ENCODE measurements around the gene ALDH1B1. TPM values are rescaled to one million over a fixed set of nuclear protein-coding genes. Genes with fewer than 3 reads are reported as not detected.
A peak's percentile ranks its signal among the peaks of the same experiment; 100 is the strongest.

The ALDH1B1 gene
- total and polyA plus RNA-seq, 9 donors = 15.7 to 24.1 (median 21.1) TPM

- Histone ChIP-seq H3K4me1 (ENCODE audit: control insufficient read depth, insufficient read depth, low read length) (no peaks in the 10 kb centered on the region), H3K9me3 (replicated peaks; ENCODE audit: control insufficient read depth, low read depth, low read length) (no peaks in the 10 kb centered on the region), H3K4me3 (ENCODE audit: low read length) (no peak overlapping the region), H3K36me3 (ENCODE audit: control insufficient read depth, insufficient read depth, low read length) (no peaks in the 10 kb centered on the region), H3K27ac (ENCODE audit: low read length) (no peak overlapping the region), H3K27me3 (ENCODE audit: control insufficient read depth, insufficient read depth, low read length) (peaks cover 3% of the 10 kb centered on the region)
- 85% methylated on average over 8 of the region's 11 CpGs for WGBS (ENCODE audit: insufficient coverage)
- DNase-seq = peak; percentile 42
Measured at GRCh38 chr9:38437193-38437823, 44.8 kb downstream of the ALDH1B1 start.

GRCh38 chr9:38439291-38439915 is 46.9 kb downstream of the ALDH1B1 start:
- Histone ChIP-seq H3K4me3 (ENCODE audit: low read length) (no peak overlapping the region), H3K9me3 (replicated peaks; ENCODE audit: control insufficient read depth, low read depth, low read length) (no peaks in the 10 kb centered on the region), H3K27me3 (ENCODE audit: control insufficient read depth, insufficient read depth, low read length) (peaks cover 3% of the 10 kb centered on the region), H3K4me1 (ENCODE audit: control insufficient read depth, insufficient read depth, low read length) (no peaks in the 10 kb centered on the region), H3K36me3 (ENCODE audit: control insufficient read depth, insufficient read depth, low read length) (no peaks in the 10 kb centered on the region), H3K27ac (ENCODE audit: low read length) (no peak overlapping the region)
- no peak for DNase-seq
- 67% methylated on average over 2 of the region's 3 CpGs for WGBS (ENCODE audit: insufficient coverage)

GRCh38 chr9:38439916-38440301 is 47.4 kb downstream of the ALDH1B1 start:
- no peak overlapping the region for H3K4me3 ChIP-seq (ENCODE audit: low read length)
- no peaks in the 10 kb centered on the region for H3K36me3 ChIP-seq (ENCODE audit: control insufficient read depth, insufficient read depth, low read length)
- peaks cover 3% of the 10 kb centered on the region for H3K27me3 ChIP-seq (ENCODE audit: control insufficient read depth, insufficient read depth, low read length)
- no peak for DNase-seq
- WGBS (ENCODE audit: insufficient coverage) = no CpG with 5 or more reads among the region's 1 CpG
- H3K4me1 ChIP-seq (ENCODE audit: control insufficient read depth, insufficient read depth, low read length) = no peaks in the 10 kb centered on the region
- no peak overlapping the region for H3K27ac ChIP-seq (ENCODE audit: low read length)
- no peaks in the 10 kb centered on the region for H3K9me3 ChIP-seq (replicated peaks; ENCODE audit: control insufficient read depth, low read depth, low read length)

- H3K36me3 ChIP-seq (ENCODE audit: control insufficient read depth, insufficient read depth, low read length) = no peaks in the 10 kb centered on the region
- no peaks in the 10 kb centered on the region for H3K9me3 ChIP-seq (replicated peaks; ENCODE audit: control insufficient read depth, low read depth, low read length)
- no CpG with 5 or more reads among the region's 3 CpGs for WGBS (ENCODE audit: insufficient coverage)
- DNase-seq = peak; percentile 34
- no peaks in the 10 kb centered on the region for H3K4me1 ChIP-seq (ENCODE audit: control insufficient read depth, insufficient read depth, low read length)
- no peak overlapping the region for H3K27ac ChIP-seq (ENCODE audit: low read length)
- peaks cover 3% of the 10 kb centered on the region for H3K27me3 ChIP-seq (ENCODE audit: control insufficient read depth, insufficient read depth, low read length)
- H3K4me3 ChIP-seq (ENCODE audit: low read length) = no peak overlapping the region
Measured at GRCh38 chr9:38440516-38440915, 48.0 kb downstream of the ALDH1B1 start.

- no peaks in the 10 kb centered on the region for H3K9me3 ChIP-seq (replicated peaks; ENCODE audit: control insufficient read depth, low read depth, low read length)
- no peak overlapping the region for H3K4me3 ChIP-seq (ENCODE audit: low read length)
- H3K27ac ChIP-seq (ENCODE audit: low read length) = no peak overlapping the region
- DNase-seq = no peak
- peaks cover 5% of the 10 kb centered on the region for H3K27me3 ChIP-seq (ENCODE audit: control insufficient read depth, insufficient read depth, low read length)
- H3K36me3 ChIP-seq (ENCODE audit: control insufficient read depth, insufficient read depth, low read length) = no peaks in the 10 kb centered on the region
- WGBS (ENCODE audit: insufficient coverage) = 85% methylated on average over 5 of the region's 8 CpGs
- H3K4me1 ChIP-seq (ENCODE audit: control insufficient read depth, insufficient read depth, low read length) = no peaks in the 10 kb centered on the region
Measured at GRCh38 chr9:38441347-38442085, 49.0 kb downstream of the ALDH1B1 start.

GRCh38 chr9:38442473-38443096 is 50.1 kb downstream of the ALDH1B1 start:
- Histone ChIP-seq H3K4me1 (ENCODE audit: control insufficient read depth, insufficient read depth, low read length) (no peaks in the 10 kb centered on the region), H3K36me3 (ENCODE audit: control insufficient read depth, insufficient read depth, low read length) (no peaks in the 10 kb centered on the region), H3K4me3 (ENCODE audit: low read length) (no peak overlapping the region), H3K27ac (ENCODE audit: low read length) (no peak overlapping the region), H3K9me3 (replicated peaks; ENCODE audit: control insufficient read depth, low read depth, low read length) (no peaks in the 10 kb centered on the region), H3K27me3 (ENCODE audit: control insufficient read depth, insufficient read depth, low read length) (peaks cover 5% of the 10 kb centered on the region)
- no peak for DNase-seq
- WGBS (ENCODE audit: insufficient coverage) = 67% methylated on average over 3 of the region's 8 CpGs

- no peak overlapping the region for H3K27ac ChIP-seq (ENCODE audit: low read length)
- H3K36me3 ChIP-seq (ENCODE audit: control insufficient read depth, insufficient read depth, low read length) = no peaks in the 10 kb centered on the region
- WGBS (ENCODE audit: insufficient coverage) = 58% methylated on average over 3 of the region's 7 CpGs
- H3K4me1 ChIP-seq (ENCODE audit: control insufficient read depth, insufficient read depth, low read length) = no peaks in the 10 kb centered on the region
- H3K9me3 ChIP-seq (replicated peaks; ENCODE audit: control insufficient read depth, low read depth, low read length) = no peaks in the 10 kb centered on the region
- H3K4me3 ChIP-seq (ENCODE audit: low read length) = no peak overlapping the region
- no peak for DNase-seq
- peaks cover 5% of the 10 kb centered on the region for H3K27me3 ChIP-seq (ENCODE audit: control insufficient read depth, insufficient read depth, low read length)
Measured at GRCh38 chr9:38443181-38443580, 50.7 kb downstream of the ALDH1B1 start.

- Histone ChIP-seq H3K9me3 (replicated peaks; ENCODE audit: control insufficient read depth, low read depth, low read length) (no peaks in the 10 kb centered on the region), H3K27me3 (ENCODE audit: control insufficient read depth, insufficient read depth, low read length) (peaks cover 5% of the 10 kb centered on the region)
Measured at GRCh38 chr9:38443597-38443996, 51.1 kb downstream of the ALDH1B1 start.

GRCh38 chr9:38445154-38446043 is 52.9 kb downstream of the ALDH1B1 start:
- Histone ChIP-seq H3K27me3 (ENCODE audit: control insufficient read depth, insufficient read depth, low read length) (peaks cover 2% of the 10 kb centered on the region), H3K36me3 (ENCODE audit: control insufficient read depth, insufficient read depth, low read length) (no peaks in the 10 kb centered on the region), H3K9me3 (replicated peaks; ENCODE audit: control insufficient read depth, low read depth, low read length) (no peaks in the 10 kb centered on the region), H3K4me3 (ENCODE audit: low read length) (no peak overlapping the region), H3K27ac (ENCODE audit: low read length) (no peak overlapping the region), H3K4me1 (ENCODE audit: control insufficient read depth, insufficient read depth, low read length) (no peaks in the 10 kb centered on the region)
- 75% methylated on average over 2 of the region's 11 CpGs for WGBS (ENCODE audit: insufficient coverage)
- DNase-seq = no peak

More at GRCh38 chr9:38443597-38443996, 51.1 kb downstream of the ALDH1B1 start:
- no peak for DNase-seq
- Histone ChIP-seq H3K4me1 (ENCODE audit: control insufficient read depth, insufficient read depth, low read length) (no peaks in the 10 kb centered on the region), H3K36me3 (ENCODE audit: control insufficient read depth, insufficient read depth, low read length) (no peaks in the 10 kb centered on the region), H3K27ac (ENCODE audit: low read length) (no peak overlapping the region), H3K4me3 (ENCODE audit: low read length) (no peak overlapping the region)
- WGBS (ENCODE audit: insufficient coverage) = no CpG with 5 or more reads among the region's 2 CpGs

Measured in muscle of leg (tissue), 11 donors.